Measurements from ENCODE around the gene CLDN34.

Gene CLDN34

GRCh38 chrX:9983441-9983840, 16.3 kb downstream of the CLDN34 start:
- DNase-seq, result no peak

GRCh38 chrX:9983846-9984245, 16.7 kb downstream of the CLDN34 start:
- no peak for DNase-seq

- DNase-seq, result no peak
Observed at GRCh38 chrX:9988762-9989161, 21.6 kb downstream of the CLDN34 start.

GRCh38 chrX:9992061-9992460, 24.9 kb downstream of the CLDN34 start:
- no peak for DNase-seq

- no peak for DNase-seq
Observed at GRCh38 chrX:9992724-9993123, 25.6 kb downstream of the CLDN34 start.

GRCh38 chrX:9995855-9996339, 28.7 kb downstream of the CLDN34 start:
- peak; percentile 70 for DNase-seq

- DNase-seq, result no peak
Observed at GRCh38 chrX:9997041-9997440, 29.9 kb downstream of the CLDN34 start.

- no peak for DNase-seq
Observed at GRCh38 chrX:9997524-9997923, 30.4 kb downstream of the CLDN34 start.

GRCh38 chrX:10001496-10001895, 34.3 kb downstream of the CLDN34 start:
- no peak for DNase-seq

GRCh38 chrX:10004832-10005475, 37.8 kb downstream of the CLDN34 start:
- no peak for DNase-seq

GRCh38 chrX:10006086-10006485, 38.9 kb downstream of the CLDN34 start:
- no peak for DNase-seq

- no peak for DNase-seq
Observed at GRCh38 chrX:10006770-10007169, 39.6 kb downstream of the CLDN34 start.

GRCh38 chrX:10007621-10008020, 40.5 kb downstream of the CLDN34 start:
- DNase-seq, result no peak

- DNase-seq, result no peak
Observed at GRCh38 chrX:10008483-10009056, 41.4 kb downstream of the CLDN34 start.

GRCh38 chrX:10009741-10010140, 42.6 kb downstream of the CLDN34 start:
- DNase-seq, result no peak

GRCh38 chrX:10010686-10011085, 43.5 kb downstream of the CLDN34 start:
- DNase-seq, result no peak

- peak; percentile 28 for DNase-seq
Observed at GRCh38 chrX:10011261-10011931, 44.2 kb downstream of the CLDN34 start.

GRCh38 chrX:10011991-10012390, 44.8 kb downstream of the CLDN34 start:
- DNase-seq, result no peak

- DNase-seq, result peak; percentile 78
Observed at GRCh38 chrX:10014462-10015354, 47.5 kb downstream of the CLDN34 start.

GRCh38 chrX:10015355-10015722, 48.2 kb downstream of the CLDN34 start:
- DNase-seq, result no peak

- no peak for DNase-seq
Observed at GRCh38 chrX:10015723-10016518, 48.8 kb downstream of the CLDN34 start.

GRCh38 chrX:10016519-10017132, 49.5 kb downstream of the CLDN34 start:
- DNase-seq, result no peak

All from CD4-positive, alpha-beta T cell treated with Interleukin-15 for 1 hour (primary cell).